H1 (cell line): Measurements from ENCODE around the gene NAXE. TPM values are rescaled to one million over a fixed set of nuclear protein-coding genes. Genes with fewer than 3 reads are reported as not detected.

ENCODE experiments used
- CTCF ChIA-PET: fragments of 300-600 bp; sonication (Branson Sonifier 250); formaldehyde crosslinking; loops from one replicate; lab custom pipeline; 2021; ENCODE audit not compliant: partially characterized antibody; lab: Charles Lee
- POLR2A ChIA-PET: fragments of 300-600 bp; sonication (Branson Sonifier 250); formaldehyde crosslinking; loops from one replicate; lab custom pipeline; 2021; ENCODE audit warnings: inconsistent platforms; ENCODE audit not compliant: partially characterized antibody; lab: Charles Lee
- DNase-seq, 2 experiments: peaks; one replicate each; pipeline versions ENCODE4 v3.0.0 to v3.0.0-alpha.2; 2010 to 2022; ENCODE audit warnings: low spot score in 2 of 2, low read depth in 1 of 2, mixed read lengths in 1 of 2
- FAIRE-seq: peaks from 2 replicates; lab custom pipeline; 2011; peaks lifted over from hg19 to GRCh38; lab: Jason Lieb, UNC
- H2AFZ ChIP-seq: 2 replicates; pipeline ENCODE4 v1.8.1; 2012; ENCODE audit warnings: low read length, inconsistent platforms
- H2AK5ac ChIP-seq: 2 replicates; pipeline ENCODE4 v1.6.1; 2013; ENCODE audit warnings: low read depth, low read length
- H2BK120ac ChIP-seq: replicated peaks from 2 replicates; pipeline ENCODE3; 2013; ENCODE audit warnings: low read depth, low read length, inconsistent platforms
- H2BK12ac ChIP-seq: 2 replicates; pipeline ENCODE4 v1.6.1; 2013; ENCODE audit warnings: low read depth, low read length
- H2BK15ac ChIP-seq: 2 replicates; pipeline ENCODE4 v1.6.1; 2013; ENCODE audit warnings: low read length
- H2BK20ac ChIP-seq: 2 replicates; pipeline ENCODE4 v1.6.1; 2013; ENCODE audit warnings: low read length
- H2BK5ac ChIP-seq: 2 replicates; pipeline ENCODE4 v1.6.1; 2013; ENCODE audit warnings: low read depth, low read length
- H3K14ac ChIP-seq: 2 replicates; pipeline ENCODE4 v1.6.1; 2013; ENCODE audit warnings: inconsistent platforms; ENCODE audit not compliant: insufficient read length
- H3K18ac ChIP-seq: 2 replicates; pipeline ENCODE4 v1.6.1; 2013; ENCODE audit warnings: low read length; ENCODE audit errors: extremely low read depth
- H3K23ac ChIP-seq: 2 replicates; pipeline ENCODE4 v1.6.1; 2013; ENCODE audit warnings: inconsistent platforms; ENCODE audit not compliant: insufficient read length
- H3K23me2 ChIP-seq: 2 replicates; pipeline ENCODE4 v1.6.1; 2013; ENCODE audit warnings: low read depth, low read length
- H3K27ac ChIP-seq: 2 replicates; pipeline ENCODE4 v1.6.1; 2011; ENCODE audit warnings: low read depth, low read length, inconsistent platforms
- H3K27me3 ChIP-seq, 4 experiments: replicated peaks in 1 of 4; 1 replicate in 1 of 4; 2 replicates in 3 of 4; pipeline versions ENCODE4 v1.6.1 to v1.8.1; 2011 to 2013; ENCODE audit warnings: low read length in 3 of 4, mild to moderate bottlenecking in 3 of 4, inconsistent platforms in 2 of 4, mixed read lengths in 2 of 4, moderate library complexity in 1 of 4; ENCODE audit not compliant: control insufficient read depth in 3 of 4, insufficient read depth in 3 of 4; ENCODE audit errors: extremely low read depth in 1 of 4
- H3K36me3 ChIP-seq, 4 experiments: 2 replicates each; pipeline versions ENCODE4 v1.6.1 to v1.8.1; 2011 to 2013; ENCODE audit warnings: mild to moderate bottlenecking in 4 of 4, low read length in 3 of 4, moderate library complexity in 2 of 4, control low read depth in 1 of 4, inconsistent platforms in 1 of 4; ENCODE audit not compliant: insufficient read depth in 4 of 4, control insufficient read depth in 2 of 4
- H3K4ac ChIP-seq: replicated peaks from 2 replicates; pipeline ENCODE3; 2013; ENCODE audit warnings: low read length, low read depth, mixed read lengths, inconsistent platforms; ENCODE audit not compliant: insufficient read length
- H3K4me1 ChIP-seq, 4 experiments: replicated peaks in 1 of 4; 1 replicate in 1 of 4; 2 replicates in 3 of 4; pipeline versions ENCODE4 v1.6.1 to v1.8.1; 2011 to 2013; ENCODE audit warnings: low read length in 3 of 4, inconsistent platforms in 2 of 4, mixed read lengths in 1 of 4; ENCODE audit not compliant: insufficient read depth in 4 of 4, control insufficient read depth in 3 of 4
- H3K4me2 ChIP-seq, 2 experiments: 2 replicates each; pipeline versions ENCODE4 v1.6.1 to v1.8.1; 2011 to 2013; ENCODE audit warnings: low read depth in 2 of 2, low read length in 2 of 2, control low read depth in 1 of 2, inconsistent platforms in 1 of 2, mild to moderate bottlenecking in 1 of 2; ENCODE audit not compliant: insufficient read depth in 1 of 2
- H3K4me3 ChIP-seq, 4 experiments: fragments of 200-600, 300-600 bp in 1 of 4; sonication (generic), shearing (Covaris generic), sonication (Bioruptor Twin) in 1 of 4; 2 replicates each; pipeline versions ENCODE4 v1.5.1 to v1.8.1; 2011 to 2016; ENCODE audit warnings: low read length in 4 of 4, low read depth in 3 of 4, control low read depth in 2 of 4, inconsistent platforms in 2 of 4, mild to moderate bottlenecking in 2 of 4, mixed read lengths in 1 of 4, moderate library complexity in 1 of 4; ENCODE audit not compliant: insufficient read depth in 2 of 4; ENCODE audit errors: extremely low read depth in 1 of 4
- H3K56ac ChIP-seq: replicated peaks from 2 replicates; pipeline ENCODE3; 2013; ENCODE audit warnings: low read depth, mild to moderate bottlenecking, mixed read lengths, low read length, inconsistent platforms; ENCODE audit not compliant: insufficient read length
- H3K79me1 ChIP-seq: 2 replicates; pipeline ENCODE4 v1.6.1; 2013; ENCODE audit warnings: low read depth, low read length, control low read depth
- H3K79me2 ChIP-seq, 2 experiments: 2 replicates each; pipeline versions ENCODE4 v1.6.1 to v1.8.1; 2012 to 2013; ENCODE audit warnings: low read length in 2 of 2, mild to moderate bottlenecking in 2 of 2, inconsistent platforms in 1 of 2; ENCODE audit not compliant: insufficient read depth in 2 of 2, control insufficient read depth in 1 of 2
- H3K9ac ChIP-seq, 4 experiments: replicated peaks in 1 of 4; 1 replicate in 1 of 4; 2 replicates in 3 of 4; pipeline versions ENCODE4 v1.6.1 to v1.8.1; 2011 to 2013; ENCODE audit warnings: low read depth in 3 of 4, low read length in 3 of 4, control low read depth in 2 of 4, mild to moderate bottlenecking in 2 of 4, moderate library complexity in 2 of 4, inconsistent platforms in 1 of 4; ENCODE audit errors: extremely low read depth in 1 of 4
- H3K9me3 ChIP-seq, 2 experiments: 2 replicates each; pipeline versions ENCODE4 v1.6.1 to v1.8.1; 2012 to 2013; ENCODE audit warnings: mild to moderate bottlenecking in 2 of 2, moderate library complexity in 2 of 2, control low read depth in 1 of 2, inconsistent platforms in 1 of 2, low read depth in 1 of 2, low read length in 1 of 2, mixed read lengths in 1 of 2; ENCODE audit not compliant: insufficient read depth in 2 of 2
- H4K20me1 ChIP-seq, 2 experiments: replicated peaks in 1 of 2; 2 replicates each; pipeline versions ENCODE3 to v1.8.1; 2011 to 2013; ENCODE audit warnings: inconsistent platforms in 2 of 2, low read length in 2 of 2, mild to moderate bottlenecking in 1 of 2; ENCODE audit not compliant: insufficient read depth in 2 of 2, control insufficient read depth in 1 of 2
- H4K5ac ChIP-seq: 2 replicates; pipeline ENCODE4 v1.6.1; 2013; ENCODE audit warnings: low read length, low read depth, mixed read lengths, inconsistent platforms; ENCODE audit not compliant: insufficient read length
- H4K8ac ChIP-seq: 2 replicates; pipeline ENCODE4 v1.8.0; 2013; ENCODE audit warnings: mild to moderate bottlenecking, moderate library complexity, low read length, inconsistent platforms; ENCODE audit not compliant: insufficient read depth; ENCODE audit errors: extremely low read depth
- H4K91ac ChIP-seq: replicated peaks from 2 replicates; pipeline ENCODE3; 2013; ENCODE audit warnings: low read length, mixed read lengths, inconsistent platforms; ENCODE audit not compliant: insufficient read length
- SIX5 ChIP-seq: IDR thresholded peaks from 2 replicates; pipeline ENCODE4 v1.6.1; 2011; ENCODE audit warnings: mild to moderate bottlenecking, low read depth, low read length
- WGBS, 2 experiments: shearing (Covaris generic) in 1 of 2; methylation state at CpG; one replicate each; pipeline versions ENCODE4 v1.1.6 to v1.1.7; 2013 to 2015; ENCODE audit warnings: low lambda C conversion rate in 2 of 2, mixed read lengths in 2 of 2, inconsistent platforms in 1 of 2, low coverage in 1 of 2, missing lambda C conversion rate in 1 of 2; ENCODE audit not compliant: insufficient replicate concordance in 2 of 2, insufficient coverage in 1 of 2, insufficient read length in 1 of 2; ENCODE audit errors: extremely low coverage in 1 of 2, missing lambda C conversion rate in 1 of 2; 5-methylcytosine and 5-hydroxymethylcytosine counted together
- polyA plus RNA-seq, 7 experiments: library from polyadenylated mRNA; depleted of rRNA in 3 of 7; stranded (reverse) in 5 of 7; unstranded in 2 of 7; fragments of >200 nt in 5 of 7; fragments of 200-250 nt in 2 of 7; gene quantifications; 1 replicate in 5 of 7; 2 replicates in 1 of 7; 4 replicates in 1 of 7; pipeline versions ENCODE4 v1.2.1 to v1.2.3, GENCODE V29; 2011 to 2013; ENCODE audit warnings: missing spikeins in 2 of 7, mixed read lengths in 2 of 7
- total RNA-seq: library from RNA; stranded (reverse); fragmentation: NEBNext Ultra II Directional; extraction: Animal tissue kit (Norgen Biotek cat#: 25700); gene quantifications from 2 replicates; pipeline ENCODE4 v1.2.1, GENCODE V29; 2021

Gene NAXE
- total and polyA plus RNA-seq, 2 of the 8 experiments (the other 6 are each of a cell fraction or from before 2014, with no cell fraction given): 73.1 to 74.3 TPM

- H3K9ac ChIP-seq: no peak overlapping the region
- no peak for FAIRE-seq
These were observed 35.2 kb upstream of the NAXE start for GRCh38 chr1:156556354-156556753.

More at GRCh38 chr1:156556354-156556753, 35.2 kb upstream of the NAXE start:
- Histone ChIP-seq H4K91ac (no peak overlapping the region), H3K4me1 (no peaks in the 10 kb centered on the region), H4K20me1 (peaks cover 0 to 3% of the 10 kb centered on the region in 2 experiments), H2BK120ac (no peak overlapping the region), H3K18ac (no peak overlapping the region), H2BK20ac (no peak overlapping the region), H2AK5ac (no peak overlapping the region), H3K4me3 (no peak overlapping the region), H2BK15ac (no peak overlapping the region), H3K23me2 (no peaks in the 10 kb centered on the region), H4K5ac (no peak overlapping the region), H3K4ac (no peak overlapping the region), H3K36me3 (peaks cover 7 to 24% (median 17%) of the 10 kb centered on the region in 4 experiments; a peak in 6 of 8 replicates), H3K9me3 (no peaks in the 10 kb centered on the region), H3K79me2 (no peaks in the 10 kb centered on the region), H3K27me3 (no peaks in the 10 kb centered on the region), H2BK5ac (no peak overlapping the region), H3K4me2 (no peak overlapping the region), H3K14ac (no peak overlapping the region), H2BK12ac (no peak overlapping the region), H3K79me1 (no peaks in the 10 kb centered on the region), H2AFZ (no peak overlapping the region), H3K27ac (no peak overlapping the region), H3K56ac (no peak overlapping the region), H3K23ac (no peak overlapping the region), H4K8ac (no peak overlapping the region)
- WGBS, 2 experiments: 80% methylated on average over 9 of the region's 9 CpGs; no CpG with 5 or more reads in 1 of the 2 experiments
- TF ChIP-seq SIX5: no peak
- POLR2A ChIA-PET: interaction anchor here (1.0 to 2.3 kb wide), 3 partner anchors 13 to 42 kb away, joined by 3 to 7 read pairs (median 3); no protein-coding TSS in a partner anchor
- DNase-seq: no peak
- CTCF ChIA-PET: interaction anchor here (1.5 to 2.5 kb wide), 3 partner anchors 11 to 90 kb away, joined by 3 to 6 read pairs (median 6); no protein-coding TSS in a partner anchor
